Measurements from ENCODE around the gene NFKB1. TPM values are rescaled to one million over a fixed set of nuclear protein-coding genes. Genes with fewer than 3 reads are reported as not detected.

Gene NFKB1
- polyA plus RNA-seq, 2 of the 4 experiments (the other 2 are of a cell fraction): 15.2 to 18.3 TPM

DNA sequence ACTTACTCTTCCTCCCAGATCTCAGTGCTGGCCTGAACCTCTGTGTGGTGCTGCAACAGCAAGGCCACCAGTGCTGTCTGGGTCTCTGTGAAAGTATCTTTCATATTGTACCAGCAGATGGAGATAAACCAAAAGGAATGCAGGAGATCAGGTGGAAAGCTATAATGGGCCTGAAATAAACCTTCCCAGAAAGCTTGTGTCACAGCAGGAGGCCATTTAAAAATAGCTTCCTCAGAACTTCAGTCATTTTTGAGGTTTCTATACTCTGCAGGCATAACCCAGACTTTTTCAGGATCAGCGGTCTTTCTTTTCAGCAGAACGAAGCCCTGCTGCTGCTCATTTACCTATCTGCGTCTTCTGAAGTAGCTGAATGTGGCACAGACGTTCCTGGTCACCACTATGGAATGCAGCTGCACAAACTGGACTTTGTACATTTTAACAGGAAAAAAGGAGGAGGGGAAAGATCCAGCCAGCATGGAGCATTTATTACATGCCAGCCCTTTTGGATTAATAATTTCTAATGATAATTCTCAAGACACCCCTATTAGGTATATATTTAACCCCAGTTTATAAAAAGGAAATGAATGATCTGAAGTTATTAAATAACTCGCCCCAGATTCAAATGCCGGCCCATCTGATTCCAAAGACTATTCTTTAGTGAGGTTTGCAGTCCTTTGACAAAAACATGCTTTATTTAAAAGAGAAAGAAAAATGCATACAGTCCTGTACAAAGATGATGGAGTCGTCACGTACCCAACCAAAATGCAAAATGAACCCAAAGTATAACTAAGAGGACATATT is 119.7 kb downstream of the NFKB1 start (continued):
- TF ChIP-seq POLR2A (IDR thresholded peaks at IDR 0.05; ENCODE audit: low read length): no peak
- TF ChIP-seq KDM1A (IDR thresholded peaks at IDR 0.05; ENCODE audit: low read depth): no peak
- TF ChIP-seq RCOR1 (IDR thresholded peaks at IDR 0.05; ENCODE audit: low read depth, low read length): no peak
- TF ChIP-seq JUNB (IDR thresholded peaks at IDR 0.05): 0 out of 2 replicates have a peak, but pooled peaks have one; percentile 46
- no peak for TF ChIP-seq RNF2 (IDR thresholded peaks at IDR 0.05; ENCODE audit: borderline replicate concordance, low read depth)
- TF ChIP-seq, protein P1, sequence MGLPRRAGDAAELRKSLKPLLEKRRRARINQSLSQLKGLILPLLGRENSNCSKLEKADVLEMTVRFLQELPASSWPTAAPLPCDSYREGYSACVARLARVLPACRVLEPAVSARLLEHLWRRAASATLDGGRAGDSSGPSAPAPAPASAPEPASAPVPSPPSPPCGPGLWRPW (IDR thresholded peaks at IDR 0.05): no peak

DNA sequence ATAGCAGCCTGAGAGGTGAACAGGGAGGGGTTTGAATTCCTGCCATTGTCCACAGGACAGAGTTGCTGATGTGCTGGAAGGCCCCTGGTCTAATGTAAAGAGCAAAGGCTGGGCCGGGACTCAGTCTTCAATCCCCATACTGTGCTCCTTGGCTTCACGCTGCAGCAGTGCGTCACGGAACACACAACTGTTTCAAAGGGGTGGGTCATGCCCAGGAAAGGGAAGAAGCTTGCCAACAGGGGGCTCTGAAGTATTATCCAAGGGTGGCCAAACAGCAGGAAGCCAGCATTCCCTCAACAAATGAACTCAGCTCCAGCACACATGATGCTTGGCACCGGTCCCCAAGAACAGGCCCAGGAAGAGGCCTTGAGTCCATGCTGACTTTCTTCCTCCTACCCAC is 122.5 kb downstream of the NFKB1 start:
- peak overlapping the region; percentile 82 to 87 for H3K27ac ChIP-seq
- peaks cover 69% of the 10 kb centered on the region for H3K4me1 ChIP-seq
- no peaks in the 10 kb centered on the region for H3K9me3 ChIP-seq
- peak; percentile 48 to 70 for ATAC-seq
- peak; percentile 58 to 81 for DNase-seq (ENCODE audit: low read depth in 1 of 2, low spot score in 1 of 2)
- H3K4me3 ChIP-seq: no peak overlapping the region
- WGBS (ENCODE audit: missing lambda C conversion rate): 25% methylated on average over 5 of the region's 5 CpGs
- peak overlapping the region; percentile 20 for H3K4me2 ChIP-seq
- TF ChIP-seq ZFP36 (IDR thresholded peaks at IDR 0.05; ENCODE audit: borderline replicate concordance, partially characterized antibody) (no peak), SMC3 (IDR thresholded peaks at IDR 0.05) (peak; percentile 63), PHF8 (IDR thresholded peaks at IDR 0.05; ENCODE audit: borderline replicate concordance, low read depth) (no peak), TP53 (CRISPR knock-in tag; IDR thresholded peaks at IDR 0.05) (no peak), KDM1A (IDR thresholded peaks at IDR 0.05; ENCODE audit: low read depth) (no peak), MYC (IDR thresholded peaks at IDR 0.05; ENCODE audit: borderline replicate concordance, low read length) (no peak), CBX2 (IDR thresholded peaks at IDR 0.05; ENCODE audit: borderline replicate concordance, low read depth) (no peak), RAD21 (conservative IDR thresholded peaks at IDR 0.05 in 1 of 2, IDR thresholded peaks at IDR 0.05 in 1 of 2) (peak; percentile 70 to 82), CHD4 (IDR thresholded peaks at IDR 0.05; ENCODE audit: borderline replicate concordance) (no peak), ZC3H11A (IDR thresholded peaks at IDR 0.05) (no peak), FOSL2 (IDR thresholded peaks at IDR 0.05) (no peak), FOSL2 (CRISPR knock-in tag; IDR thresholded peaks at IDR 0.05) (no peak), MAFK (IDR thresholded peaks at IDR 0.05; ENCODE audit: partially characterized antibody) (no peak), HOXB13 (CRISPR knock-in tag; IDR thresholded peaks at IDR 0.05; ENCODE audit: low read depth) (no peak), MAZ (IDR thresholded peaks at IDR 0.05; ENCODE audit: borderline replicate concordance, low read depth, low read length) (no peak), POLR2A (IDR thresholded peaks at IDR 0.05; ENCODE audit: low read length) (no peak), RCOR1 (IDR thresholded peaks at IDR 0.05; ENCODE audit: low read depth, low read length) (no peak), HOXA7 (CRISPR knock-in tag; IDR thresholded peaks at IDR 0.05) (no peak)
- TF ChIP-seq, protein P2, sequence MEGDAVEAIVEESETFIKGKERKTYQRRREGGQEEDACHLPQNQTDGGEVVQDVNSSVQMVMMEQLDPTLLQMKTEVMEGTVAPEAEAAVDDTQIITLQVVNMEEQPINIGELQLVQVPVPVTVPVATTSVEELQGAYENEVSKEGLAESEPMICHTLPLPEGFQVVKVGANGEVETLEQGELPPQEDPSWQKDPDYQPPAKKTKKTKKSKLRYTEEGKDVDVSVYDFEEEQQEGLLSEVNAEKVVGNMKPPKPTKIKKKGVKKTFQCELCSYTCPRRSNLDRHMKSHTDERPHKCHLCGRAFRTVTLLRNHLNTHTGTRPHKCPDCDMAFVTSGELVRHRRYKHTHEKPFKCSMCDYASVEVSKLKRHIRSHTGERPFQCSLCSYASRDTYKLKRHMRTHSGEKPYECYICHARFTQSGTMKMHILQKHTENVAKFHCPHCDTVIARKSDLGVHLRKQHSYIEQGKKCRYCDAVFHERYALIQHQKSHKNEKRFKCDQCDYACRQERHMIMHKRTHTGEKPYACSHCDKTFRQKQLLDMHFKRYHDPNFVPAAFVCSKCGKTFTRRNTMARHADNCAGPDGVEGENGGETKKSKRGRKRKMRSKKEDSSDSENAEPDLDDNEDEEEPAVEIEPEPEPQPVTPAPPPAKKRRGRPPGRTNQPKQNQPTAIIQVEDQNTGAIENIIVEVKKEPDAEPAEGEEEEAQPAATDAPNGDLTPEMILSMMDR (IDR thresholded peaks at IDR 0.05): peak; percentile 34
- TF ChIP-seq, protein P3, sequence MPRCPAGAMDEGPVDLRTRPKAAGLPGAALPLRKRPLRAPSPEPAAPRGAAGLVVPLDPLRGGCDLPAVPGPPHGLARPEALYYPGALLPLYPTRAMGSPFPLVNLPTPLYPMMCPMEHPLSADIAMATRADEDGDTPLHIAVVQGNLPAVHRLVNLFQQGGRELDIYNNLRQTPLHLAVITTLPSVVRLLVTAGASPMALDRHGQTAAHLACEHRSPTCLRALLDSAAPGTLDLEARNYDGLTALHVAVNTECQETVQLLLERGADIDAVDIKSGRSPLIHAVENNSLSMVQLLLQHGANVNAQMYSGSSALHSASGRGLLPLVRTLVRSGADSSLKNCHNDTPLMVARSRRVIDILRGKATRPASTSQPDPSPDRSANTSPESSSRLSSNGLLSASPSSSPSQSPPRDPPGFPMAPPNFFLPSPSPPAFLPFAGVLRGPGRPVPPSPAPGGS (IDR thresholded peaks at IDR 0.05): no peak
- TF ChIP-seq, protein P4, sequence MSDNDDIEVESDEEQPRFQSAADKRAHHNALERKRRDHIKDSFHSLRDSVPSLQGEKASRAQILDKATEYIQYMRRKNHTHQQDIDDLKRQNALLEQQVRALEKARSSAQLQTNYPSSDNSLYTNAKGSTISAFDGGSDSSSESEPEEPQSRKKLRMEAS (IDR thresholded peaks at IDR 0.05): peak; percentile 54
- TF ChIP-seq, protein P5, sequence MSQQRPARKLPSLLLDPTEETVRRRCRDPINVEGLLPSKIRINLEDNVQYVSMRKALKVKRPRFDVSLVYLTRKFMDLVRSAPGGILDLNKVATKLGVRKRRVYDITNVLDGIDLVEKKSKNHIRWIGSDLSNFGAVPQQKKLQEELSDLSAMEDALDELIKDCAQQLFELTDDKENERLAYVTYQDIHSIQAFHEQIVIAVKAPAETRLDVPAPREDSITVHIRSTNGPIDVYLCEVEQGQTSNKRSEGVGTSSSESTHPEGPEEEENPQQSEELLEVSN (IDR thresholded peaks at IDR 0.05; ENCODE audit: borderline replicate concordance, low read depth): no peak
- FAIRE-seq: no peak
- POLR2A ChIA-PET: interaction anchor here (0.8 to 0.9 kb wide), 3 partner anchors 202 to 246 kb away, joined by 3 to 5 read pairs (median 4); partner anchors contain the start of gene UBE2D3
- CTCF ChIA-PET: interaction anchor here (1.1 to 2.5 kb wide), 6 partner anchors 12 to 395 kb away, joined by 3 to 18 read pairs (median 4); partner anchors contain the start of gene UBE2D3

All from A549 (cell line).